Ovary (tissue), 3 donors: ENCODE measurements around the gene PAX1.

Source experiments
- CTCF ChIP-seq, 3 donors: fragments of 450-650 bp in 2 of 3; fragments of 200-600 bp in 1 of 3; IDR thresholded peaks; one replicate each; pipeline versions ENCODE4 v1.5.1 to v1.8.0; 2016 to 2022; ENCODE audit warnings: antibody characterized with exemption in 3 of 3, mild to moderate bottlenecking in 1 of 3
- POLR2A ChIP-seq: fragments of 450-650 bp; IDR thresholded peaks from one replicate; pipeline ENCODE4 v1.6.1; 2017; ENCODE audit warnings: antibody characterized with exemption, mild to moderate bottlenecking, moderate library complexity
- donor health status: DM: no; HTN: no; CAD: no.

DNA sequence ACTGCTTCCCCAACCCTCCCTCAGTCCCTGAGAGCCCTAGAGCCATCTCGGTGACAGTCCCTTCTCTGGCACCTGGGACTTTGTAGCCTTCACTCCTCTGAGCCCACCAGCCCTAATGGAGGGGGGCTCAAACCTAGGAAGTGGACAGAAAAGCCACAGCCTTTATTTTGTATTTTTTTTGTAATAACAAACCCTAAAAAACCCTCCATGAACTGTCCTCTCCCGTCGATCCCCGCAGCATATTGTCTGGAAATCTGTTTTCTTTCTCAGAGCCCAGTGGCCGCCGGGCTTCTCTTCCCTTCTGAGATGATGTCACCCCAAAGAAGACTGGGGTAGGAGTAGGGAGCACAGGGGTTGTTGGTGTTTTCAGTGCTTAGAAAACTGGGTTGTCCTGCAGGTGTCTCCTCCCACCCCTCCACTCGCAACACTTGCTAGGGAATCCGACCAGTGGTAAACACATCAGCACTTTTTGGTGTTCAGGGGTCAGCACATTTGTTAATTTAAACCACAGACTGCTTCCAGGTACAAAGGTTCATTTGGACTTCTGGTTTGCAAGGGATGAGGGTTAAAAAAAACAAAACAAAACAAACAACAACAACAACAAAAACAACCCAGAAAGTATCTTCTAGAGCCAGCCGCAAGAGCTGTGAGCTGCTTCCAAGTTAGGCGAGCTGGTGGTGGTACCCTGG, 9.9 kb downstream of the PAX1 start:
- TF ChIP-seq POLR2A = no peak
- TF ChIP-seq CTCF (IDR thresholded peaks at IDR 0.05) = no peak
